ENCODE results near the gene GPR85. TPM values are rescaled to one million over a fixed set of nuclear protein-coding genes. Genes with fewer than 3 reads are reported as not detected.

The GPR85 gene
- total RNA-seq, 1 donor from 2014 or later, result 0.36 TPM

DNA sequence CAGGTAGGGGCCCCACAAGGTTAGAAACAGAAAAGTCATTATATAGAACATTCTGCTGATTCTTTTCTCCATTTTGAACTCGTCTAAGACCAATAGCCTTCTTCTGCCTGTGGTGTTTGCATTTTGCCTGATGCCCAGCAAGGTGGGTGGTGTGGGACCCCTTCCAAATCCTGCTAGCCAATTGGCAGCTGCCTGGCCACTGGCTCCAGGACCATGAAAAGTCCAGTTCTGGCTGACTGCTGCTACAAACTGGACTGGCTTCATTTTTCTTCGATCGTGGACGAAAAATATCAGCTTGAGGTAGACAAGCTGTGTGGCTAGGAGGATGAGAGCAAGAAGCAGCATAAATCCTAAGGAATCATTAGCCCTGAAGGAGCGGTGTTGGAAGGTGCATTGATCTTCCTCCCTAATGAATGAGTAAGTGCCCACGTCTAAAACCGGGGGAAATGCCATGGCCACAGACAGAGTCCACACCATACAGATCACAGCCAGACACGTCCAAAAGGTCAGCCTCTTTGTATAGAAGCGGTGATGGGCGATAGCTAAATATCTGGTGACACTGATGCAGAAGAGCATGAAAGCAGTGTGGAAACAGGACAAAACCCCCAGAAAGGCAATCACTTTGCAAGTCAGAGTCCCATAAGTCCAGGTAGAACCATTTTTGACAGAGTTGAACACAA is 2.7 kb downstream of the GPR85 start:
- DNase-seq (ENCODE audit: low spot score, unreplicated experiment), result no peak
- Mint-ChIP-seq H3K4me1 (ENCODE audit: low read depth) (peaks cover 3% of the 10 kb centered on the region), H3K27ac (no peak overlapping the region), H3K36me3 (ENCODE audit: insufficient read depth) (no peaks in the 10 kb centered on the region), H3K9me3 (ENCODE audit: low read depth) (no peaks in the 10 kb centered on the region), H3K4me3 (ENCODE audit: low read depth) (no peak overlapping the region), H3K27me3 (peaks cover 13% of the 10 kb centered on the region)
- TF ChIP-seq, protein P1, sequence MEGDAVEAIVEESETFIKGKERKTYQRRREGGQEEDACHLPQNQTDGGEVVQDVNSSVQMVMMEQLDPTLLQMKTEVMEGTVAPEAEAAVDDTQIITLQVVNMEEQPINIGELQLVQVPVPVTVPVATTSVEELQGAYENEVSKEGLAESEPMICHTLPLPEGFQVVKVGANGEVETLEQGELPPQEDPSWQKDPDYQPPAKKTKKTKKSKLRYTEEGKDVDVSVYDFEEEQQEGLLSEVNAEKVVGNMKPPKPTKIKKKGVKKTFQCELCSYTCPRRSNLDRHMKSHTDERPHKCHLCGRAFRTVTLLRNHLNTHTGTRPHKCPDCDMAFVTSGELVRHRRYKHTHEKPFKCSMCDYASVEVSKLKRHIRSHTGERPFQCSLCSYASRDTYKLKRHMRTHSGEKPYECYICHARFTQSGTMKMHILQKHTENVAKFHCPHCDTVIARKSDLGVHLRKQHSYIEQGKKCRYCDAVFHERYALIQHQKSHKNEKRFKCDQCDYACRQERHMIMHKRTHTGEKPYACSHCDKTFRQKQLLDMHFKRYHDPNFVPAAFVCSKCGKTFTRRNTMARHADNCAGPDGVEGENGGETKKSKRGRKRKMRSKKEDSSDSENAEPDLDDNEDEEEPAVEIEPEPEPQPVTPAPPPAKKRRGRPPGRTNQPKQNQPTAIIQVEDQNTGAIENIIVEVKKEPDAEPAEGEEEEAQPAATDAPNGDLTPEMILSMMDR (IDR thresholded peaks at IDR 0.05; ENCODE audit: unreplicated experiment), result no peak

DNA sequence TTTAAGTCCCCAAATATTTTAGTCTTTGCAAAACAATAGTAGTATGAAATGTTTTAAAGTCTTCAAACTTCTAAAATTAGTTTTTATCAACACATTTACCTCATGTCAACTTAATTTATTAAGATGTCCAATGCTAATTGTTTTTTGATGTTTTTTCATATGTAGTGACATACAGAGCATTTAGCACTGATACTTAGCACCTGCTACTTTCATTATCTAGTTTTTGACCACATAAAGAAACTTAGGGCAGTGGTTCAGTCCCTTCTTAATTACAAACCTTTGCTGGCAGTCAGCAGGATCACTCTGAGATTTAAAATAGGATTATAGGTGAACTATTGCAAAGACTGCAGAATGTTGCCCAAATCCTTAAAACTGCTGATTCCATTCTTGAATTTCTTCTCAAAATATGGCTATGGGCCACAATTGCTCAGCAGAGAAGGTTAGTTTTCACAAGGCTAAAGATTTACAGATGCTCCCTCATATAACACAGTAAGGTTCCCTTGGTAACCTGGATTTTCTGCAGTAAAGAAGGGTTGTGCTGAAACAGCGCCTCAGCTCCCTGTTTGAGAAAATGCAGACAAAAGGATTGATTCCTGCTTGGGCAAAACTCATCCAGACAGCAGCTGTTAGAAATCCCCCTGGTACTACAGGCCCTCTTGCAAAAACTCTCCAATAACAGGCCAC is 3.4 kb downstream of the GPR85 start:
- no peak overlapping the region for H3K27ac Mint-ChIP-seq
- TF ChIP-seq, protein P1 (IDR thresholded peaks at IDR 0.05; ENCODE audit: unreplicated experiment), result no peak
- DNase-seq (ENCODE audit: low spot score, unreplicated experiment), result no peak
- no peak overlapping the region for H3K4me3 Mint-ChIP-seq (ENCODE audit: low read depth)
- no peaks in the 10 kb centered on the region for H3K9me3 Mint-ChIP-seq (ENCODE audit: low read depth)
- H3K4me1 Mint-ChIP-seq (ENCODE audit: low read depth), result peaks cover 3% of the 10 kb centered on the region
- H3K27me3 Mint-ChIP-seq, result peaks cover 13% of the 10 kb centered on the region
- no peaks in the 10 kb centered on the region for H3K36me3 Mint-ChIP-seq (ENCODE audit: insufficient read depth)

DNA sequence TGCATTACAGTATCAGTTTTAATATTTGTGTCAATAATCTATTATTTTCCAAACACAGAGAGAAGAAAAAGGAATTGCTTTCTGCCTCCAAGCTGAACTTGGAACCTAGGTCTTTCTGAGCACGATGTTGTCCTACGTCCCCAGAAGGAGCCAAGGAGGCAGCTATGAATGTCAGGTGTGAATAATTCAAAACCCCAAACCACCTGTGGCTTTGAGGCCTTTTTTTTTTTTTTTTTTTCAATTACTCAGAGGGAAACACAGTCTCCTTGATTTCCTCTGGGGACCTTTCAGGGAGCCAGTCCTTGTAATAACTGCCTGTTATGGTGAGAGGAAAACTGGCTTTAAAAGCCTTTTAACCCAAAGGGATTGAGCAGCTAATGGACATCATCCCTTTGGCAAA is 8.3 kb downstream of the GPR85 start:
- peaks cover 5% of the 10 kb centered on the region for H3K4me1 Mint-ChIP-seq (ENCODE audit: low read depth)
- no peaks in the 10 kb centered on the region for H3K9me3 Mint-ChIP-seq (ENCODE audit: low read depth)
- H3K27ac Mint-ChIP-seq, result no peak overlapping the region
- H3K27me3 Mint-ChIP-seq, result peaks cover 8% of the 10 kb centered on the region
- H3K36me3 Mint-ChIP-seq (ENCODE audit: insufficient read depth), result no peaks in the 10 kb centered on the region
- TF ChIP-seq, protein P1 (IDR thresholded peaks at IDR 0.05; ENCODE audit: unreplicated experiment), result no peak
- no peak for DNase-seq (ENCODE audit: low spot score, unreplicated experiment)
- no peak overlapping the region for H3K4me3 Mint-ChIP-seq (ENCODE audit: low read depth)

DNA sequence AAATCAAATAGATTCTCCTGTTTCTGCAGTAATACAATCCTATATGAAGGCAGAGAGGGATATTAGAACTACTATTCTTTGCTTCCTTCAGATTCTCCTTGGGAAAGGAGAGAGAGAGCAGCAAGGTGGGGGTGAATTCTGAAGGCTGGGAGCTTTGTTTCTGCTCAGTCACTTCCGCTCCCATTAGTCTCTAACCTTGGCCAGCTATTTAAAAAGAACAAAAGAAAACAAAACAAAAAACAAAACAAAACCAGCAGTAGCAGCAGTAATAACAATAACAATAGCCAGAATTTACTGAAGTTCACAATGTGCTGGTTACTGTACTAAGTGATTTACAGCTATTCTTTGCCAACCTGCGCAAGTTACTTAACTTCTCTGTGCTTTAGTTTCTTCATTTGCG is 9.9 kb downstream of the GPR85 start:
- Mint-ChIP-seq H3K36me3 (ENCODE audit: insufficient read depth) (no peaks in the 10 kb centered on the region), H3K4me1 (ENCODE audit: low read depth) (peaks cover 5% of the 10 kb centered on the region), H3K4me3 (ENCODE audit: low read depth) (no peak overlapping the region), H3K27ac (no peak overlapping the region), H3K9me3 (ENCODE audit: low read depth) (no peaks in the 10 kb centered on the region), H3K27me3 (peaks cover 8% of the 10 kb centered on the region)
- TF ChIP-seq, protein P1 (IDR thresholded peaks at IDR 0.05; ENCODE audit: unreplicated experiment), result no peak
- no peak for DNase-seq (ENCODE audit: low spot score, unreplicated experiment)

DNA sequence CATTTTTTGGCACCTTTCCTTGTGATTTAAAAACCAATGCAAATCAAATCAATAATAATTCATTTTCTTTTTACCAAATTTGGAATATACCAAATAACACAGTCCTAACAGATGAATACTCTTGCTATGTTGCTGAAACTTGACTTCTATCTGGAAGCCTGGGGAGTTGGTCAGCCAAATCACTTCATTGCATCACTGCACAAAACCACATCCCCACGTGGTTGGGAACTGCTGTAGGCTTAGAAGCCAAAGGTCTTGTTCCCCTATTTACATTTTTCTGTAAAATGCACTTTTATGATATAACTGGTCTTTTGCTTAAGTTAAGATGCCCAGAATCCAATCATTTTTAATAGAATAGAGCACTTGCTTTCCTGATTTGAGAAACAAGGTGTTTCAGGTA is 15.2 kb downstream of the GPR85 start:
- Mint-ChIP-seq H3K27me3 (no peaks in the 10 kb centered on the region), H3K9me3 (ENCODE audit: low read depth) (no peaks in the 10 kb centered on the region), H3K4me1 (ENCODE audit: low read depth) (peaks cover 5% of the 10 kb centered on the region)

More for the DNA sequence above, 15.2 kb downstream of the GPR85 start:
- no peak overlapping the region for H3K27ac Mint-ChIP-seq
- H3K4me3 Mint-ChIP-seq (ENCODE audit: low read depth), result no peak overlapping the region
- TF ChIP-seq, protein P1 (IDR thresholded peaks at IDR 0.05; ENCODE audit: unreplicated experiment), result no peak
- no peak for DNase-seq (ENCODE audit: low spot score, unreplicated experiment)
- no peaks in the 10 kb centered on the region for H3K36me3 Mint-ChIP-seq (ENCODE audit: insufficient read depth)

Data from progenitor cell of endocrine pancreas (in vitro differentiated cells).